K562 (cell line): ENCODE measurements around the gene DENND5B. TPM values are rescaled to one million over a fixed set of nuclear protein-coding genes. Genes with fewer than 3 reads are reported as not detected.

Experiments used
- ATAC-seq: fragments of 200-7000 bp; cut with Tn5 transposase; 3 replicates; pipeline ENCODE4 v1.9.1; 2020; ENCODE audit warnings: moderate library complexity
- BruUV-seq: library from RNA; stranded (reverse); fragments of 400-500 nt; replicated peaks from 2 replicates; lab custom pipeline; 2021; lab: Mats Ljungman, UMichigan
- CTCF ChIA-PET: fragments of 300-600 bp; formaldehyde crosslinking; extraction: SDS; loops from one replicate; lab custom pipeline; 2021; ENCODE audit warnings: low intra/inter-chr PET ratio; lab: Yijun Ruan, JAX
- POLR2A ChIA-PET: fragments of 300-600, 350-650 bp; sonication (Branson Sonifier 250); formaldehyde crosslinking; extraction: SDS; loops from one replicate; lab custom pipeline; 2021; ENCODE audit warnings: antibody characterized with exemption, inconsistent platforms; lab: Yijun Ruan, JAX
- DNase-seq, 4 experiments: peaks; one replicate each; pipeline versions ENCODE4 v3.0.0 to v3.0.0-alpha.2; 2011 to 2018; ENCODE audit warnings: low spot score in 3 of 4, mixed read lengths in 3 of 4; ENCODE audit errors: extremely low read depth in 1 of 4
- FAIRE-seq: peaks from 2 replicates; lab custom pipeline; 2011; peaks lifted over from hg19 to GRCh38; lab: Jason Lieb, UNC
- H2AFZ ChIP-seq: 2 replicates; pipeline ENCODE4 v1.6.0; 2011; ENCODE audit warnings: low read depth, low read length, control low read depth, inconsistent platforms
- H3K27ac ChIP-seq: fragments of 200-600 bp; 3 replicates; pipeline ENCODE4 v1.8.0; 2011; ENCODE audit warnings: low read depth, mild to moderate bottlenecking, control low read depth, inconsistent platforms, low read length, moderate library complexity, mixed read lengths; ENCODE audit errors: extremely low read depth
- H3K27me3 ChIP-seq, 2 experiments: fragments of 300-600 bp in 1 of 2; 2 replicates in 1 of 2; 3 replicates in 1 of 2; pipeline versions ENCODE4 v1.6.0 to v1.8.0; 2011; ENCODE audit warnings: inconsistent platforms in 2 of 2, low read length in 2 of 2, mild to moderate bottlenecking in 1 of 2, mixed read lengths in 1 of 2, moderate library complexity in 1 of 2; ENCODE audit not compliant: control insufficient read depth in 2 of 2, insufficient read depth in 2 of 2
- H3K36me3 ChIP-seq: fragments of 300-600 bp; 3 replicates; pipeline ENCODE4 v1.8.0; 2011; ENCODE audit warnings: mild to moderate bottlenecking, low read length, inconsistent platforms; ENCODE audit not compliant: control insufficient read depth, insufficient read depth
- H3K4me1 ChIP-seq, 2 experiments: fragments of 200-600 bp in 1 of 2; replicated peaks in 1 of 2; 2 replicates in 1 of 2; 3 replicates in 1 of 2; pipeline versions ENCODE4 v1.5.1 to v1.8.0; 2011; ENCODE audit warnings: inconsistent platforms in 2 of 2, low read length in 2 of 2, mild to moderate bottlenecking in 1 of 2, mixed read lengths in 1 of 2, moderate library complexity in 1 of 2; ENCODE audit not compliant: control insufficient read depth in 2 of 2, insufficient read depth in 2 of 2
- H3K4me2 ChIP-seq: 2 replicates; pipeline ENCODE4 v1.6.1; 2011; ENCODE audit warnings: low read length, control low read depth, inconsistent platforms, mixed read lengths; ENCODE audit not compliant: insufficient read depth
- H3K4me3 ChIP-seq: fragments of 200-600 bp; sonication (generic), shearing (Covaris generic); 2 replicates; pipeline ENCODE4 v1.5.1; 2016; ENCODE audit warnings: control low read depth, inconsistent platforms
- H3K79me2 ChIP-seq: fragments of 200-600 bp; 3 replicates; pipeline ENCODE4 v1.8.0; 2011; ENCODE audit warnings: low read length, inconsistent platforms; ENCODE audit not compliant: control insufficient read depth, insufficient read depth
- H3K9ac ChIP-seq, 2 experiments: 2 replicates each; pipeline versions ENCODE4 v1.6.0 to v1.6.1; 2011; ENCODE audit warnings: low read depth in 2 of 2, low read length in 2 of 2, control low read depth in 1 of 2, inconsistent platforms in 1 of 2, mild to moderate bottlenecking in 1 of 2, mixed read lengths in 1 of 2; ENCODE audit not compliant: insufficient read depth in 1 of 2
- H3K9me1 ChIP-seq: one replicate; pipeline ENCODE4 v1.6.0; 2011; ENCODE audit warnings: inconsistent platforms, mild to moderate bottlenecking, low read length, moderate library complexity; ENCODE audit not compliant: control insufficient read depth, insufficient read depth
- H3K9me3 ChIP-seq: replicated peaks from 2 replicates; pipeline ENCODE4 v1.5.1; 2011; ENCODE audit warnings: low read depth, low read length, inconsistent platforms; ENCODE audit not compliant: control insufficient read depth, insufficient read depth
- H4K20me1 ChIP-seq: replicated peaks from 2 replicates; pipeline ENCODE4 v1.6.1; 2011; ENCODE audit warnings: low read length, inconsistent platforms, mixed read lengths; ENCODE audit not compliant: control insufficient read depth, insufficient read depth
- ARNT ChIP-seq, 2 experiments: fragments of 450-650 bp; IDR thresholded peaks; 2 replicates each; pipeline ENCODE4 v1.6.1; 2016; ENCODE audit warnings: mild to moderate bottlenecking in 1 of 2
- ATF7 ChIP-seq: fragments of 450-650 bp; IDR thresholded peaks from 2 replicates; pipeline ENCODE4 v1.7.1; 2014; ENCODE audit warnings: mild to moderate bottlenecking, moderate library complexity
- BDP1 ChIP-seq: IDR thresholded peaks from 3 replicates; pipeline ENCODE4 v1.6.1; 2011; ENCODE audit not compliant: insufficient read length, insufficient read depth
- CEBPB ChIP-seq: fragments of 450-650 bp; IDR thresholded peaks from 2 replicates; pipeline ENCODE4 v1.6.1; 2016; ENCODE audit warnings: missing genetic modification characterization, missing compliant biosample characterization
- CREM ChIP-seq: IDR thresholded peaks from 2 replicates; pipeline ENCODE4 v1.6.1; 2014; ENCODE audit warnings: antibody characterized with exemption, low read depth
- ERF ChIP-seq: fragments of 450-650 bp; formaldehyde crosslinking; IDR thresholded peaks from 2 replicates; pipeline ENCODE4 v1.4.0; 2020; ENCODE audit warnings: mild to moderate bottlenecking, mixed read lengths
- ILF3 ChIP-seq: fragments of 450-650 bp; IDR thresholded peaks from 2 replicates; pipeline ENCODE4 v1.6.1; 2018; ENCODE audit warnings: antibody characterized with exemption, mild to moderate bottlenecking, moderate library complexity, borderline replicate concordance
- KLF10 ChIP-seq: fragments of 250-450 bp; sonication (Bioruptor Pico); IDR thresholded peaks from 2 replicates; pipeline ENCODE4 v1.6.1; 2021; ENCODE audit warnings: matching md5 sums
- PCBP2 ChIP-seq: fragments of 200-400 bp; formaldehyde crosslinking; IDR thresholded peaks from 2 replicates; pipeline ENCODE4 v1.6.1; 2018; ENCODE audit warnings: low read length, low read depth, mild to moderate bottlenecking, moderate library complexity; ENCODE audit not compliant: poor library complexity, severe bottlenecking
- TSC22D4 ChIP-seq: fragments of 450-650 bp; IDR thresholded peaks from 2 replicates; pipeline ENCODE4 v1.6.1; 2016; ENCODE audit warnings: missing genetic modification characterization, missing biosample characterization, control low read depth
- ZNF282 ChIP-seq: sonication (generic); formaldehyde crosslinking; IDR thresholded peaks from 2 replicates; pipeline ENCODE4 v1.8.1; 2023; ENCODE audit warnings: missing genetic modification reagents
- ZNF316 ChIP-seq: fragments of 450-650 bp; IDR thresholded peaks from 2 replicates; pipeline ENCODE4 v1.6.1; 2016
- in situ Hi-C: fragments of 300-500 bp; cut with MboI; formaldehyde crosslinking; loops from 4 replicates; pipeline ENCODE4 v1.15.0; 2018; ENCODE audit warnings: inconsistent platforms, mixed read lengths
- intact Hi-C: fragments of 100-400 bp; cut with micrococcal nuclease; formaldehyde crosslinking; loops from 2 replicates; pipeline ENCODE4 v1.14.2; 2022
- polyA plus RNA-seq, 8 experiments: library from polyadenylated mRNA; depleted of rRNA in 4 of 8; stranded (reverse) in 5 of 8; unstranded in 3 of 8; fragments of >200 nt; fragmentation: Nextera tagmentation in 2 of 8; fragmentation: Illumina TruSeq in 1 of 8; extraction: Ambion mirVana in 2 of 8; extraction: Trizol in 1 of 8; gene quantifications; 2 replicates each; pipeline versions ENCODE4 v1.2.1 to v1.2.3, GENCODE V29; 2011 to 2014; ENCODE audit warnings: inconsistent platforms in 1 of 8, missing spikeins in 1 of 8
- total RNA-seq, 7 experiments: library from RNA; depleted of rRNA in 6 of 7; stranded (reverse); fragments of >200 nt in 6 of 7; fragmentation: Illumina TruSeq in 2 of 7; extraction: Trizol in 2 of 7; gene quantifications; 2 replicates each; pipeline versions ENCODE4 v1.2.1 to v1.2.3, GENCODE V29; 2011 to 2021; ENCODE audit warnings: low replicate concordance in 1 of 7
- TF ChIP-seq, protein P1 (sequence below): IDR thresholded peaks from 2 replicates; pipeline ENCODE4 v1.6.1; 2014; ENCODE audit warnings: antibody characterized with exemption
- TF ChIP-seq, protein P2 (sequence below): fragments of 250-450 bp; sonication (Bioruptor Pico); IDR thresholded peaks from 2 replicates; pipeline ENCODE4 v1.4.0; 2020
- TF ChIP-seq, protein P3 (sequence below): fragments of 250-450 bp; sonication (Bioruptor Pico); IDR thresholded peaks from 2 replicates; pipeline ENCODE4 v1.8.0; 2021; ENCODE audit warnings: moderate library complexity, mild to moderate bottlenecking, inconsistent platforms
- TF ChIP-seq, protein P4 (sequence below): fragments of 450-650 bp; IDR thresholded peaks from 2 replicates; pipeline ENCODE4 v1.6.1; 2016; ENCODE audit warnings: borderline replicate concordance

Gene DENND5B
- total and polyA plus RNA-seq, 9 of the 15 experiments (the other 6 are each of a cell fraction or from before 2014, with no cell fraction given), result 0.99 to 6.0 (median 3.6) TPM

DNA sequence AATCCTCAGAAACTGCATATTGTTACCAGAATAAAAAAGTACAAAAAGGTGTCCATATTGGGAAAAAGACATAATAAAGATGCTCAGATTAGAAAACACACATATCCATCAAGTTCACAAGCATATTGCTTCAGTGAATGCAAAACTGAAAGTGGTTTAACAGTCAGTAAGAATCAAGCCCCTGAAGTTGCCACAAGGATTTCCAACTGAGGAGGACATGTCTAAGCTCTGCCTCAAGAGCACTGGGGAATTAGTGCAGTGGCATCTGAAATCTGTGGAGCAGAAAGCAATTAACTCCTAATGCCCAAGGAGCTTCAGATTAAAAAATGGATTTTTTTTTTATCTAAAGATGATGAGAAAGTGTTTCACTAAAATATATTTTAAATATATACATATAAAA lies 113.2 kb downstream of the DENND5B start:
- Histone ChIP-seq H3K9ac (no peak overlapping the region), H3K79me2 (no peaks in the 10 kb centered on the region), H3K27ac (no peak overlapping the region), H3K4me3 (no peak overlapping the region), H3K9me3 (no peaks in the 10 kb centered on the region), H3K27me3 (no peaks in the 10 kb centered on the region; a peak in 1 of 5 replicates), H3K9me1 (no peaks in the 10 kb centered on the region), H3K4me2 (no peak overlapping the region), H2AFZ (no peak overlapping the region), H3K36me3 (no peaks in the 10 kb centered on the region), H4K20me1 (no peaks in the 10 kb centered on the region), H3K4me1 (no peaks in the 10 kb centered on the region)
- ChIA-PET CTCF (no interaction called here), POLR2A (interaction anchor here (0.6 to 1.8 kb wide), 3 partner anchors 14 to 125 kb away, joined by 3 to 6 read pairs (median 4); no protein-coding TSS in a partner anchor)
- BruUV-seq, result no TSS peak
- intact Hi-C loops (no loop called here), in situ Hi-C loops (no loop called here)
- no peak for ATAC-seq
- DNase-seq, result no peak
- no peak for FAIRE-seq
- no peak for TF ChIP-seq ARNT (IDR thresholded peaks at IDR 0.05)
- TF ChIP-seq CREM, result no peak
- TF ChIP-seq, protein P1, sequence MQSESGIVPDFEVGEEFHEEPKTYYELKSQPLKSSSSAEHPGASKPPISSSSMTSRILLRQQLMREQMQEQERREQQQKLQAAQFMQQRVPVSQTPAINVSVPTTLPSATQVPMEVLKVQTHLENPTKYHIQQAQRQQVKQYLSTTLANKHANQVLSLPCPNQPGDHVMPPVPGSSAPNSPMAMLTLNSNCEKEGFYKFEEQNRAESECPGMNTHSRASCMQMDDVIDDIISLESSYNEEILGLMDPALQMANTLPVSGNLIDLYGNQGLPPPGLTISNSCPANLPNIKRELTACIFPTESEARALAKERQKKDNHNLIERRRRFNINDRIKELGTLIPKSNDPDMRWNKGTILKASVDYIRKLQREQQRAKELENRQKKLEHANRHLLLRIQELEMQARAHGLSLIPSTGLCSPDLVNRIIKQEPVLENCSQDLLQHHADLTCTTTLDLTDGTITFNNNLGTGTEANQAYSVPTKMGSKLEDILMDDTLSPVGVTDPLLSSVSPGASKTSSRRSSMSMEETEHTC, result no peak
- TF ChIP-seq, protein P2, sequence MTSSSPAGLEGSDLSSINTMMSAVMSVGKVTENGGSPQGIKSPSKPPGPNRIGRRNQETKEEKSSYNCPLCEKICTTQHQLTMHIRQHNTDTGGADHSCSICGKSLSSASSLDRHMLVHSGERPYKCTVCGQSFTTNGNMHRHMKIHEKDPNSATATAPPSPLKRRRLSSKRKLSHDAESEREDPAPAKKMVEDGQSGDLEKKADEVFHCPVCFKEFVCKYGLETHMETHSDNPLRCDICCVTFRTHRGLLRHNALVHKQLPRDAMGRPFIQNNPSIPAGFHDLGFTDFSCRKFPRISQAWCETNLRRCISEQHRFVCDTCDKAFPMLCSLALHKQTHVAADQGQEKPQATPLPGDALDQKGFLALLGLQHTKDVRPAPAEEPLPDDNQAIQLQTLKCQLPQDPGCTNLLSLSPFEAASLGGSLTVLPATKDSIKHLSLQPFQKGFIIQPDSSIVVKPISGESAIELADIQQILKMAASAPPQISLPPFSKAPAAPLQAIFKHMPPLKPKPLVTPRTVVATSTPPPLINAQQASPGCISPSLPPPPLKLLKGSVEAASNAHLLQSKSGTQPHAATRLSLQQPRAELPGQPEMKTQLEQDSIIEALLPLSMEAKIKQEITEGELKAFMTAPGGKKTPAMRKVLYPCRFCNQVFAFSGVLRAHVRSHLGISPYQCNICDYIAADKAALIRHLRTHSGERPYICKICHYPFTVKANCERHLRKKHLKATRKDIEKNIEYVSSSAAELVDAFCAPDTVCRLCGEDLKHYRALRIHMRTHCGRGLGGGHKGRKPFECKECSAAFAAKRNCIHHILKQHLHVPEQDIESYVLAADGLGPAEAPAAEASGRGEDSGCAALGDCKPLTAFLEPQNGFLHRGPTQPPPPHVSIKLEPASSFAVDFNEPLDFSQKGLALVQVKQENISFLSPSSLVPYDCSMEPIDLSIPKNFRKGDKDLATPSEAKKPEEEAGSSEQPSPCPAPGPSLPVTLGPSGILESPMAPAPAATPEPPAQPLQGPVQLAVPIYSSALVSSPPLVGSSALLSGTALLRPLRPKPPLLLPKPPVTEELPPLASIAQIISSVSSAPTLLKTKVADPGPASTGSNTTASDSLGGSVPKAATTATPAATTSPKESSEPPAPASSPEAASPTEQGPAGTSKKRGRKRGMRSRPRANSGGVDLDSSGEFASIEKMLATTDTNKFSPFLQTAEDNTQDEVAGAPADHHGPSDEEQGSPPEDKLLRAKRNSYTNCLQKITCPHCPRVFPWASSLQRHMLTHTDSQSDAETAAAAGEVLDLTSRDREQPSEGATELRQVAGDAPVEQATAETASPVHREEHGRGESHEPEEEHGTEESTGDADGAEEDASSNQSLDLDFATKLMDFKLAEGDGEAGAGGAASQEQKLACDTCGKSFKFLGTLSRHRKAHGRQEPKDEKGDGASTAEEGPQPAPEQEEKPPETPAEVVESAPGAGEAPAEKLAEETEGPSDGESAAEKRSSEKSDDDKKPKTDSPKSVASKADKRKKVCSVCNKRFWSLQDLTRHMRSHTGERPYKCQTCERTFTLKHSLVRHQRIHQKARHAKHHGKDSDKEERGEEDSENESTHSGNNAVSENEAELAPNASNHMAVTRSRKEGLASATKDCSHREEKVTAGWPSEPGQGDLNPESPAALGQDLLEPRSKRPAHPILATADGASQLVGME (CRISPR knock-in tag), result no peak
- TF ChIP-seq, protein P3, sequence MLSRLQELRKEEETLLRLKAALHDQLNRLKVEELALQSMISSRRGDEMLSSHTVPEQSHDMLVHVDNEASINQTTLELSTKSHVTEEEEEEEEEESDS (CRISPR knock-in tag), result no peak
- TF ChIP-seq, protein P4, sequence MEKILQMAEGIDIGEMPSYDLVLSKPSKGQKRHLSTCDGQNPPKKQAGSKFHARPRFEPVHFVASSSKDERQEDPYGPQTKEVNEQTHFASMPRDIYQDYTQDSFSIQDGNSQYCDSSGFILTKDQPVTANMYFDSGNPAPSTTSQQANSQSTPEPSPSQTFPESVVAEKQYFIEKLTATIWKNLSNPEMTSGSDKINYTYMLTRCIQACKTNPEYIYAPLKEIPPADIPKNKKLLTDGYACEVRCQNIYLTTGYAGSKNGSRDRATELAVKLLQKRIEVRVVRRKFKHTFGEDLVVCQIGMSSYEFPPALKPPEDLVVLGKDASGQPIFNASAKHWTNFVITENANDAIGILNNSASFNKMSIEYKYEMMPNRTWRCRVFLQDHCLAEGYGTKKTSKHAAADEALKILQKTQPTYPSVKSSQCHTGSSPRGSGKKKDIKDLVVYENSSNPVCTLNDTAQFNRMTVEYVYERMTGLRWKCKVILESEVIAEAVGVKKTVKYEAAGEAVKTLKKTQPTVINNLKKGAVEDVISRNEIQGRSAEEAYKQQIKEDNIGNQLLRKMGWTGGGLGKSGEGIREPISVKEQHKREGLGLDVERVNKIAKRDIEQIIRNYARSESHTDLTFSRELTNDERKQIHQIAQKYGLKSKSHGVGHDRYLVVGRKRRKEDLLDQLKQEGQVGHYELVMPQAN, result no peak
- no peak for TF ChIP-seq BDP1
- no peak for TF ChIP-seq CEBPB (tag)
- no peak for TF ChIP-seq ZNF316
- no peak for TF ChIP-seq TSC22D4 (tag)
- TF ChIP-seq ATF7, result no peak
- no peak for TF ChIP-seq ZNF282 (CRISPR knock-in tag)
- TF ChIP-seq PCBP2, result no peak
- no peak for TF ChIP-seq ILF3
- no peak for TF ChIP-seq ERF (CRISPR knock-in tag)
- no peak for TF ChIP-seq KLF10 (CRISPR knock-in tag)
